HG03378 (cell line): Measurements from ENCODE around the gene ATF7IP2.
"Not testable (repeated sequence)": the region's sequence is repeated elsewhere in the genome, so short reads cannot be mapped to it uniquely, and the experiment has no call there.

ENCODE experiments used
- ATAC-seq: cut with Tn5 transposase; IDR thresholded peaks from one replicate; pipeline ENCODE4 v1.9.1; 2021; ENCODE audit warnings: mild to moderate bottlenecking, moderate library complexity; ENCODE audit not compliant: unreplicated experiment

Gene ATF7IP2

DNA sequence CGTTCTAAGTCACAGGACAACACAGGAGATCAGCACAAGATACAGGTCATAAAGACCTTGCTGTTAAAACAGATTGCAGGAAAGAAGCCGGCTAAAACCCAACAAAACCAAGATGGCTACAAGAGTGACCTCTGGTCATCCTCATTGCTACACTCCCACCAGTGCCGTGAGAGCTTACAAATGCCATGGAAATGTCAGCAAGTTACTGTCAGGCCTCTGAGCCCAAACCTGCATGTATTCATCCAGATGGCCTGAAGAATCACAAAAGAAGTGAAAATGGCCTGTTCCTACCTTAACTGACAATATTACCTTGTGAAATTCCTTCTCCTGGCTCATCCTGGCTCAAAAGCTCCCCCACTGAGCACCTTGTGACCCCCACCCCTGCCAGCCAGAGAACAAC is 119.4 kb downstream of the ATF7IP2 start:
- not testable (repeated sequence) for ATAC-seq

DNA sequence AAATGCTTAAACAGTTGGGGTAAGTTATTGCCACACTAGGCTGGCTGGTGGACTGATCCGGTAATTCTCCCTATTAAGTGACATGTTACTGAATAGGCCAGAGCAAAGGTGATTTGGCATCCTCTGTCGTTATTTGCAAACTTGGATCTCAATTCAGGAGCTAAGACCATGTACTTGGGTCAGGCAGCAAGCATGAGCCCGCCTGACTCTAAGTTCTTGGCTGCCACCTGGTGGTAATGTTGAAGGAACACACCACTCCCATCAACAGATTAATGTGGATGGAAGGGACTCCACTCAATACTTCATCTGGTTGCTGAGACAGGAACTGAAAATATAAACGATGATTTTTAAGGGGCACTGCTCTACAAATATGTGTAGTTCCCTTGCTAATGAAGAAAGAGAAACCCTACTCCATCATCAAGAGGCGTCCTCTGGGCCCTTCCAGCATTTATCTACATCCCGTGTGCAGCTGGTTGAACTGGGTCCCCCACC is 123.7 kb downstream of the ATF7IP2 start:
- ATAC-seq = peak; percentile 80

- no peak for ATAC-seq
Measured at GRCh38 chr16:10510279-10510678, 124.4 kb downstream of the ATF7IP2 start.

DNA sequence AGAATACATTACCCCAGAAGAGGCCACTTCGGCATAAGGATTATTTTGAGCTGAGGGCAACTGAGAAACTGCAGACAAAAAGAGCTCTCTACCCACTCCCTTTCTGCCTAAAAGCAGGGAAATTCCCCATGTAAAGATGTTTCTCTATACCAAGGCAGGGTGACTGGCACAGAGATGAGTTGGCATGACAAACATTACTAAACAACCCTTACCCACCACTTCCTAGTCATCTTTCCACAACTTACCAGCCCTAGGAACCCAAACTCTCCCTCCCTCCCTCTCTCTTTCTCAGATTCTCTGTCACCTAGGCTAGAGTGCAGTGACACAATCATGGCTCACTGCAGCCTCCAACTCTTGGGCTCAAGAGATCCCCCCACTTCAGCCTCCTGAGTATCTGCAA is 126.0 kb downstream of the ATF7IP2 start:
- ATAC-seq = no peak

GRCh38 chr16:10514369-10515055 is 128.7 kb downstream of the ATF7IP2 start:
- no peak for ATAC-seq

GRCh38 chr16:10517868-10518267 is 132.0 kb downstream of the ATF7IP2 start:
- no peak for ATAC-seq

- ATAC-seq = no peak
Measured at GRCh38 chr16:10518479-10519041, 132.7 kb downstream of the ATF7IP2 start.

DNA sequence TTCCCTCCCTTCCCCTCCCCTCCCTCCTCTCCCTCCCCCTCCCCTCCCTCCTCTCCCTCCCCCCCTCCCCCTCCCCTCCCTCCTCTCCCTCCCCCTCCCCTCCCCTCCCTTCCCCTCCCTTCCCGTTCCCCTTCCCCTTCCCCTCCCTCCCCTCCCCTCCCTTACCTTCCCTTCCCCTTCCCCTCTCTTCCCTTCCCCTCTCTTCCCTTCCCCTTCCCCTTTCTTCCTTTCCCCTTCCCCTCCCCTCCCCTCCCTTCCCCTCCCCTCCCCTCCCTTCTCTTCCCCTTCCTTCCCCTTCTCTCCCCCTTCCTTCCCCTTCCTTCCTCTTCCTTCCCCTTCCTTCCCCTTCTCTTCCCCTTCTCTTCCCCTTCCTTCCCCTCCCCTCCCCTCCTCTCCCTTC is 133.4 kb downstream of the ATF7IP2 start:
- no peak for ATAC-seq

DNA sequence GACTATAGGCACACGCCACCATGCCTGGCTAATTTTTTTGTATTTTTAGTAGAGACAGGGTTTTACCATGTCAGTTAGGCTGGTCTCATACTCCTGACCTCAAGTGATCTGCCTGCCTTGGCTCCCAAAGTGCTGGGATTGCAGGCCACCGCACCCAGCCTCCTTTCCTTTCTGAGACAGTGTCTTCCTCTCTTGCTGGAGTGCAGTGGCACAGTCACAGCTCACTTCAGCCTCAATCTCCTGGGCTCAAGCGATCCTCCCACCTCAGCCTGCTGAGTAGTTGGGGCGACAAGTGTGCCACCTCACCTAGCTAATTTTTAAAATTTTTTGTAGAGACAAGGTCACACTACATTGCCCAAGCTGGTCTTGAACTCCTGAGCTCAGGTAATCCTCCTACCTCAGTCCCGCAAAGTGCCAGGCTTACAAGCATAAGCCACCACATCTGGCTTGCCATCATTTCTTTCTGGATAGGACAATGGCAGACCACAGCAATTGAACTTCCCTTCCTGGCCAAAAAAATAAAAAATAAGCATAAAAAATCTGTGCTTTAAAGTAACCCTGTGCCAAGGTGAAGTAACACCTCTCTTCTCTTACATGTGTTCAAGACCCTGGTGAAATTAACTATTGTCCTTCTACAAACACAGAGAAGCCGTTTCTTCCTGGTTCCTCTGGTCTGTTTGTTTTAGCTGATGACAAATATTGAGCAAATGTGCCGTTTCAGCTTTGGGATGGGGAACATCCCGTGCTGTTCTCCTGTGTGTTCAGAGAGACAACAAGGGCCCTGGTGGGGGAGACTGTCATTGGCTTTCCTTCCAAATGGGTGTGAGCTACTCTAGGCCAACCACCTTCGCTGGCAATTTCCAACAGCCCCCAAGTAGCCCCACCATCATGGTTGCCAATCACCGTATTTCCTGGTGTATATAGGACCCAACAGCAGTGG is 134.3 kb downstream of the ATF7IP2 start:
- ATAC-seq = no peak

GRCh38 chr16:10520869-10521578 is 135.2 kb downstream of the ATF7IP2 start:
- no peak for ATAC-seq

- ATAC-seq = no peak
Measured at GRCh38 chr16:10521681-10522274, 135.9 kb downstream of the ATF7IP2 start.

DNA sequence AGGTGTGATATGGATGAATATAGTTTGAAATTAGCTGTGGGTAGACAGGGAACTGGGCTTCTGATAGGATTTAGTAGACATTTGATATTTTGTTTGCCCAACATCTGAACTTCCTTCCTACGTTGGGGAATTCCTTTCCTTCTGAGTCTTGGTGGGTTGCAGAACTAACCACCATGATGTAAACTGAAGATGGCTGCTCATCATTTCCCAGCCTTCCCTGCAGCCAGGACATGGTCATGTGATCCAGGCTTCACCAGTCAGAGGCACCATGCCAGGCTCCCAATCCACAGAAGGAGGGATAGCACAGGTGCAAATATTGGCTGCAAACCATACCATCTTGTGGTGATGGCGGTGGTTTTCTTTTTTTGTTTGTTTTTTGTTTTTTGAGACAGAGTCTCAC is 137.1 kb downstream of the ATF7IP2 start:
- ATAC-seq = no peak

DNA sequence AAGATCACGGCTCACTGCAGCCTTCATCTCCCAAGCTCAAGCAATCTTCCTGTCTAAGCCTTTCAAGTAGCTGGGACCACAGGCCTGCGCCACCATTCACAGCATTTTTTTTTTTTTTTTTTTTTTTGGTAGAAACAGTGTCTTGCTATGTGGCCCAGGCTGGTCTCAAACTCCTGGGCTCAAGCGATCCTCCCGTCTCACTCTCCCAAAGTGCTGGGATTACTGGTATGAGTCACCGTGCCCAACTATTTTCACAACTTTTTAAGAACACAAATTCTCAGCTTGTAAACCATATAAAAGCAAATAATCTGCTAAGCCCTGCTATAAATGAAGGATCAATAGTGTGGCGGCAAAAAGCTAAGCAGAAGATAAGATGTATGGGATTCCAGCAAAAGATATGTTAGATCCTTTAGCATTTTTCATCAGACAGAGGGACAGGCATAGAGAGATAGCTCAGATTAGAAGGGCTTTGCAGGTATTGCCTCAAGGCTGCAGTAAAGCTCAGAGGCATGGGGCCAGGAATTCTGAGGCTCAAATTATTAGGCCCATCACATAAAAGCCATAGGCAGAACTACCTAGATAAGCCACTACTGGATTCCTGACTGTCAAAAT is 139.5 kb downstream of the ATF7IP2 start:
- no peak for ATAC-seq

DNA sequence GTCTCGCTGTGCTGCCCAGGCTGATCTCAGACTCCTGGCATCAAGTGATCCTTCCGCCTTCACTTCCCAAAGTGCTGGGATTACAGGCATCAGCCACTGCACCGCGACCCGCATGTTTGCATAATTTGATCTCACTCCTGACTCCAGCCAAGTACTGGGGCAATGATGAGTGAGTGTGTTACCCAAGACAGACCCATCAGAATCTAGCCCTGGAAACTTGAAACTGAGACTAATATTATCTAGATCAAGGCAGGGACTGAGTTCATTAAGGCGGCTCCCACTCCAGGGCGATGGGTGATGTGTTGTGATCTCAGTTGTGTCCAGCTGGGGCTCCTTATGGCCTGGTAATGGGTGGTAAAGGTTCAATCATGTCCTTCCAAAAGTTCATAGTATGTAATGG is 141.1 kb downstream of the ATF7IP2 start:
- ATAC-seq = no peak

DNA sequence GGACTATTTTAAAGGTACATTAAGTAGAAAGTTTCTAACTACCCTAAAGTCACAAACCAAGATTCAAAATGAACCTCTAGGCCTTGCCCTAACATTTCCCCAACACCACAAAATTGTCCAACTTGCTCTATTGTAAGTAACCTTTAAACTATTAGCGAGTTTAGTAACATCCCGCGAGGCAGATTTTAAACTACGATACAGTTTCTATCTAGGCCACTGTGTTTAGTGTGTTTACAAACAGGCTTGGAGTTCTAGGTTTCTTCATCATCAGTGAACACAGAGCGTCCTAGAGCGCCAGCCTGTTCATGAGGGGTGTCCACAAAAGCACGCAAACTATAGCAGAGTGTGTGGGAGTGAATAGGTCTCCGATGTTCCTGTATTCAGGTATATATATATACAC is 142.8 kb downstream of the ATF7IP2 start:
- no peak for ATAC-seq

DNA sequence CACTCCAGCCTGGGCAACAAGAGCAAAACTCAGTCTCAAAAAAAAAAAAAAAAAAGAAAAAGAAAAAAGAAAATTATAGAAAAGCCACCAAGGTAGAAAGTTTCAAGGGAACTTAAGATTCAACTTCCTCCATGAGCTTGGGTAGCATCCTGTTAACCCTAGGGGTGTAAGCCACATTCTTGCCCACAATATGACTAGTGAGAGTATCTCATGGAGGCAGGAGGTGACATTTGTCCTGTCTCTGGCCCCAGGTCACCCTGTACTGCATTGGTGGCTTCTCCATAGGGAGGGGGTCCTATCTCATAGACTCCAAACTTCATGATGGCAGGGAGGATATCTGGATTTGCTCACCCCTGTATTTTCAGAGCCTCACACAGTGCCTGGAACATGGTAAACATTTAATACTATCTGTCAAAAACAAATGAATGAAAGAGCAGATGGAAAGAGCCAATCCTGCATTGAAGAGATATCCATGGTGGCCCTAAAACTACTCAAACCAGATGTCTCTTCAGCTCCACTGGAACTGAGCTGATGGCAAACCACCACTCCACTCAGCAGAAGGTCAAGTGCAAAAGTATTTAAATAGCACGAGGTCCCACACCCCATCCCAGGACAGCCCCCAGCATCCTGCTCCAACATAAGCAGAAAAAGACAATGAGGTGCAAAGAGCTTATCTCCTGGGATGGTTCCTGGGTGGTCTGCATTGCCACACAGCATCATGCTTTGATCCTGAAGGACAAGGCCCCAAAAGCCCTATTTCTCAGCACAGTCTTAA is 144.2 kb downstream of the ATF7IP2 start:
- ATAC-seq = no peak

- no peak for ATAC-seq
Measured at GRCh38 chr16:10530685-10531084, 144.8 kb downstream of the ATF7IP2 start.

DNA sequence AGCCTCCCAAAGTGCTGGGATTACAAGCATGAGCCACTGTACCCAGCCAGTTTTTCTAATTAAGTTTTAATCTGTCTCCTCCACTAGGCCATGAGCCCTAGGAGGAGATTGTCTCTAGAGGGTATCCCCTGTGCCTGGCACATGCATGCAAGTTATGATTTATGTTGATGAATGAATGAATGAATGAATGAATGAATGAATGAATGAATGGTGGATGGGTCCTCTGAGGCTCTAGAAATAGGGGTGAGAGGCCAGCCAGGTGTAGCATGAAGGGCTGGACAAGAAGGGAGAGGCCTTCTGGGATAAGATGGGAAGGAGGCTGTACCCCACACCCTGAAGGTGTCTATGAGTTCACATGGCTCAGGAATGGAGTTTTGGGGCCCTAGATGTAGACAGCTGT is 145.7 kb downstream of the ATF7IP2 start:
- no peak for ATAC-seq
